ENCODE data around the gene COPS9. TPM values are rescaled to one million over a fixed set of nuclear protein-coding genes. Genes with fewer than 3 reads are reported as not detected.

The COPS9 gene
- total RNA-seq, 1 experiment from 2014 or later = 473 TPM

GRCh38 chr2:240156435-240157146 lies 20.5 kb upstream of the COPS9 start:
- Histone ChIP-seq H4K20me1 (ENCODE audit: low read length) (no peaks in the 10 kb centered on the region), H3K4me3 (ENCODE audit: low read length) (no peak overlapping the region), H3K9ac (ENCODE audit: low read length) (no peak overlapping the region), H3F3A (ENCODE audit: low read length, unreplicated experiment) (no peaks in the 10 kb centered on the region), H3K79me2 (ENCODE audit: low read length) (no peaks in the 10 kb centered on the region), H3K9me2 (replicated peaks; ENCODE audit: low read length) (no peaks in the 10 kb centered on the region), H3K27ac (ENCODE audit: low read length) (no peak overlapping the region), H3K4me2 (ENCODE audit: low read length) (no peak overlapping the region), H3K27me3 (ENCODE audit: low read length) (peaks cover 21% of the 10 kb centered on the region), H2AFZ (ENCODE audit: low read length) (no peak overlapping the region), H3K36me3 (ENCODE audit: low read depth, low read length) (no peaks in the 10 kb centered on the region), H3K9me3 (ENCODE audit: low read length) (no peaks in the 10 kb centered on the region), H3K4me1 (ENCODE audit: insufficient read depth, low read length) (no peaks in the 10 kb centered on the region)
- ChIA-PET POLR2A (ENCODE audit: unreplicated experiment) (no interaction called here), CTCF (no interaction called here)
- TF ChIP-seq EZH2 (IDR thresholded peaks at IDR 0.05; ENCODE audit: low read length, unreplicated experiment) = no peak
- no peak for TF ChIP-seq CTCF (conservative IDR thresholded peaks at IDR 0.05; ENCODE audit: low read depth, low read length)
- TF ChIP-seq EZH2phosphoT487 (IDR thresholded peaks at IDR 0.05; ENCODE audit: borderline replicate concordance, low read length) = no peak
- ATAC-seq (no peak), DNase-seq (no peak)
- intact Hi-C loops (cut with micrococcal nuclease) = no loop called here
- no TSS peak for BruUV-seq (replicated peaks)

- peaks cover 23% of the 10 kb centered on the region for H3K27me3 ChIP-seq (ENCODE audit: low read length)
- no peaks in the 10 kb centered on the region for H3K79me2 ChIP-seq (ENCODE audit: low read length)
- no peaks in the 10 kb centered on the region for H3K9me2 ChIP-seq (replicated peaks; ENCODE audit: low read length)
- no peaks in the 10 kb centered on the region for H3K4me1 ChIP-seq (ENCODE audit: insufficient read depth, low read length)
- no TSS peak for BruUV-seq (replicated peaks)
- DNase-seq = no peak
- H3K9me3 ChIP-seq (ENCODE audit: low read length) = no peaks in the 10 kb centered on the region
- ChIA-PET POLR2A (ENCODE audit: unreplicated experiment) (no interaction called here), CTCF (no interaction called here)
- no peak overlapping the region for H2AFZ ChIP-seq (ENCODE audit: low read length)
- H3K4me2 ChIP-seq (ENCODE audit: low read length) = no peak overlapping the region
- no peaks in the 10 kb centered on the region for H3K36me3 ChIP-seq (ENCODE audit: low read depth, low read length)
- no peak overlapping the region for H3K27ac ChIP-seq (ENCODE audit: low read length)
- no peak overlapping the region for H3K9ac ChIP-seq (ENCODE audit: low read length)
- H4K20me1 ChIP-seq (ENCODE audit: low read length) = no peaks in the 10 kb centered on the region
- H3F3A ChIP-seq (ENCODE audit: low read length, unreplicated experiment) = no peaks in the 10 kb centered on the region
- intact Hi-C loops (cut with micrococcal nuclease) = no loop called here
- no peak for ATAC-seq
- no peak for TF ChIP-seq CTCF (conservative IDR thresholded peaks at IDR 0.05; ENCODE audit: low read depth, low read length)
- no peak for TF ChIP-seq EZH2phosphoT487 (IDR thresholded peaks at IDR 0.05; ENCODE audit: borderline replicate concordance, low read length)
- no peak for TF ChIP-seq EZH2 (IDR thresholded peaks at IDR 0.05; ENCODE audit: low read length, unreplicated experiment)
- no peak overlapping the region for H3K4me3 ChIP-seq (ENCODE audit: low read length)
These were observed 19.8 kb upstream of the COPS9 start for GRCh38 chr2:240155745-240156390.

Measured in PC-3 (cell line).